ENCODE results near the gene RNASEH2C. TPM values are rescaled to one million over a fixed set of nuclear protein-coding genes. Genes with fewer than 3 reads are reported as not detected.

Gene RNASEH2C
- total and polyA plus RNA-seq, 2 of the 13 experiments (the other 11 are each of a cell fraction or from before 2014, with no cell fraction given): 27.4 to 50.9 TPM

DNA sequence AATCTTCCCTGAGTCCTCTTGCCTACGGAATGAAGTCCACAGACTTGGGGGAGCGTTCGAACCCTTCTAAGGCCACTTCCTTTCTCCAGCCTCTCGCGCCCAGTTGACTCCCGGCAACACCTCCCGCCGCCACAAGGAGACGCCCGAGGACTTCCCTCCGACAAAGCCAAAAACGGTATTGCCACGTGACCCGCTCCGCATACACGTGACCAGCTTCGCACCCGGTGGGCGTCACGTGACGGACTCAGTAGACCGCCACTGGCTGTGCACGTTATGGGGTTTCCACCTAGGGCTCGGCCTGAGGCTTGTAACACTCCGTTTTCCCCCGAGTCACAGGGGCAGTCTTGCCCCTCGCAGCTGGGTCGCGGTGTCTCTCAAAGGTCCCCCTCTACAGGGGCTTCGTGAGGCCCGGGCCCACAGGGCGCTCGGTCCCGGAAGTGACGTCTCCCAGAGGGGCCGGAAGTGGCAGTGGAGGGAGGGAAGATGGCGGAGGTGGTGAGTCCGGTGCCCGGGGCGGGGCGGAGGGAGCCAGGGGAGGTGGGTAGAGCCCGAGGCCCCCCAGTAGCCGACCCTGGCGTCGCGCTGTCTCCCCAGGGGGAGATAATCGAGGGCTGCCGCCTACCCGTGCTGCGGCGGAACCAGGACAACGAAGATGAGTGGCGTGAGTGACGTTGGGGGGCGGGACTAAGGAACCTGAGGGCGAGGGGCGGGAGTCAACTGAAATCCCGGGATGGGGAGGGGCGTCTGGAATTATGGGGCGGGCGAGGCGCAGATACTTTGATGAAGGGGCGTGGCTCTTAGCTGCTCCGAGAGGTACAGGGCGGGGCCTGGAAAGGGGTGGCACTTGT is 8.6 kb downstream of the RNASEH2C start, which contains the start of gene KAT5 (continued):
- TF ChIP-seq, protein P1, sequence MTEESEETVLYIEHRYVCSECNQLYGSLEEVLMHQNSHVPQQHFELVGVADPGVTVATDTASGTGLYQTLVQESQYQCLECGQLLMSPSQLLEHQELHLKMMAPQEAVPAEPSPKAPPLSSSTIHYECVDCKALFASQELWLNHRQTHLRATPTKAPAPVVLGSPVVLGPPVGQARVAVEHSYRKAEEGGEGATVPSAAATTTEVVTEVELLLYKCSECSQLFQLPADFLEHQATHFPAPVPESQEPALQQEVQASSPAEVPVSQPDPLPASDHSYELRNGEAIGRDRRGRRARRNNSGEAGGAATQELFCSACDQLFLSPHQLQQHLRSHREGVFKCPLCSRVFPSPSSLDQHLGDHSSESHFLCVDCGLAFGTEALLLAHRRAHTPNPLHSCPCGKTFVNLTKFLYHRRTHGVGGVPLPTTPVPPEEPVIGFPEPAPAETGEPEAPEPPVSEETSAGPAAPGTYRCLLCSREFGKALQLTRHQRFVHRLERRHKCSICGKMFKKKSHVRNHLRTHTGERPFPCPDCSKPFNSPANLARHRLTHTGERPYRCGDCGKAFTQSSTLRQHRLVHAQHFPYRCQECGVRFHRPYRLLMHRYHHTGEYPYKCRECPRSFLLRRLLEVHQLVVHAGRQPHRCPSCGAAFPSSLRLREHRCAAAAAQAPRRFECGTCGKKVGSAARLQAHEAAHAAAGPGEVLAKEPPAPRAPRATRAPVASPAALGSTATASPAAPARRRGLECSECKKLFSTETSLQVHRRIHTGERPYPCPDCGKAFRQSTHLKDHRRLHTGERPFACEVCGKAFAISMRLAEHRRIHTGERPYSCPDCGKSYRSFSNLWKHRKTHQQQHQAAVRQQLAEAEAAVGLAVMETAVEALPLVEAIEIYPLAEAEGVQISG (CRISPR knock-in tag; IDR thresholded peaks at IDR 0.05): peak; percentile 79
- TF ChIP-seq MBD4 (IDR thresholded peaks at IDR 0.05; ENCODE audit: borderline replicate concordance, low read length): no peak
- TF ChIP-seq HDAC6 (IDR thresholded peaks at IDR 0.05; ENCODE audit: low read depth, low read length): no peak
- TF ChIP-seq, protein P2, sequence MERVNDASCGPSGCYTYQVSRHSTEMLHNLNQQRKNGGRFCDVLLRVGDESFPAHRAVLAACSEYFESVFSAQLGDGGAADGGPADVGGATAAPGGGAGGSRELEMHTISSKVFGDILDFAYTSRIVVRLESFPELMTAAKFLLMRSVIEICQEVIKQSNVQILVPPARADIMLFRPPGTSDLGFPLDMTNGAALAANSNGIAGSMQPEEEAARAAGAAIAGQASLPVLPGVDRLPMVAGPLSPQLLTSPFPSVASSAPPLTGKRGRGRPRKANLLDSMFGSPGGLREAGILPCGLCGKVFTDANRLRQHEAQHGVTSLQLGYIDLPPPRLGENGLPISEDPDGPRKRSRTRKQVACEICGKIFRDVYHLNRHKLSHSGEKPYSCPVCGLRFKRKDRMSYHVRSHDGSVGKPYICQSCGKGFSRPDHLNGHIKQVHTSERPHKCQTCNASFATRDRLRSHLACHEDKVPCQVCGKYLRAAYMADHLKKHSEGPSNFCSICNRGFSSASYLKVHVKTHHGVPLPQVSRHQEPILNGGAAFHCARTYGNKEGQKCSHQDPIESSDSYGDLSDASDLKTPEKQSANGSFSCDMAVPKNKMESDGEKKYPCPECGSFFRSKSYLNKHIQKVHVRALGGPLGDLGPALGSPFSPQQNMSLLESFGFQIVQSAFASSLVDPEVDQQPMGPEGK (CRISPR knock-in tag; IDR thresholded peaks at IDR 0.05): peak; percentile 57; the same call in 1 of the 2 replicates
- peak; percentile 53; the same call in 1 of the 2 replicates for TF ChIP-seq MTA1 (CRISPR knock-in tag; IDR thresholded peaks at IDR 0.05; ENCODE audit: borderline replicate concordance)
- TF ChIP-seq SMC3 (IDR thresholded peaks at IDR 0.05; ENCODE audit: low read length): peak; percentile 78
- TF ChIP-seq MEF2D (CRISPR knock-in tag; IDR thresholded peaks at IDR 0.05): peak; percentile 95
- no peak for TF ChIP-seq ZFYVE20 (CRISPR knock-in tag; IDR thresholded peaks at IDR 0.05; ENCODE audit: borderline replicate concordance, low read depth)
- TF ChIP-seq, protein P3, sequence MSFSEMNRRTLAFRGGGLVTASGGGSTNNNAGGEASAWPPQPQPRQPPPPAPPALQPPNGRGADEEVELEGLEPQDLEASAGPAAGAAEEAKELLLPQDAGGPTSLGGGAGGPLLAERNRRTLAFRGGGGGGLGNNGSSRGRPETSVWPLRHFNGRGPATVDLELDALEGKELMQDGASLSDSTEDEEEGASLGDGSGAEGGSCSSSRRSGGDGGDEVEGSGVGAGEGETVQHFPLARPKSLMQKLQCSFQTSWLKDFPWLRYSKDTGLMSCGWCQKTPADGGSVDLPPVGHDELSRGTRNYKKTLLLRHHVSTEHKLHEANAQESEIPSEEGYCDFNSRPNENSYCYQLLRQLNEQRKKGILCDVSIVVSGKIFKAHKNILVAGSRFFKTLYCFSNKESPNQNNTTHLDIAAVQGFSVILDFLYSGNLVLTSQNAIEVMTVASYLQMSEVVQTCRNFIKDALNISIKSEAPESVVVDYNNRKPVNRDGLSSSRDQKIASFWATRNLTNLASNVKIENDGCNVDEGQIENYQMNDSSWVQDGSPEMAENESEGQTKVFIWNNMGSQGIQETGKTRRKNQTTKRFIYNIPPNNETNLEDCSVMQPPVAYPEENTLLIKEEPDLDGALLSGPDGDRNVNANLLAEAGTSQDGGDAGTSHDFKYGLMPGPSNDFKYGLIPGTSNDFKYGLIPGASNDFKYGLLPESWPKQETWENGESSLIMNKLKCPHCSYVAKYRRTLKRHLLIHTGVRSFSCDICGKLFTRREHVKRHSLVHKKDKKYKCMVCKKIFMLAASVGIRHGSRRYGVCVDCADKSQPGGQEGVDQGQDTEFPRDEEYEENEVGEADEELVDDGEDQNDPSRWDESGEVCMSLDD (CRISPR knock-in tag; IDR thresholded peaks at IDR 0.05; ENCODE audit: borderline replicate concordance): peak; percentile 36; the same call in 1 of the 2 replicates
- TF ChIP-seq DR1 (CRISPR knock-in tag; IDR thresholded peaks at IDR 0.05): peak; percentile 83
- TF ChIP-seq FOSL2 (CRISPR knock-in tag; IDR thresholded peaks at IDR 0.05): peak; percentile 61
- TF ChIP-seq ETV6 (CRISPR knock-in tag; conservative IDR thresholded peaks at IDR 0.05): peak; percentile 87; the same call in 1 of the 2 replicates
- TF ChIP-seq IKZF4 (CRISPR knock-in tag; IDR thresholded peaks at IDR 0.05; ENCODE audit: borderline replicate concordance, low read depth, not compliant biosample characterization): peak; percentile 95
- no peak for TF ChIP-seq GATA4 (IDR thresholded peaks at IDR 0.05; ENCODE audit: borderline replicate concordance, low read depth)
- TF ChIP-seq ZNF326 (CRISPR knock-in tag; IDR thresholded peaks at IDR 0.05; ENCODE audit: borderline replicate concordance): no peak
- no peak for TF ChIP-seq ZNF383 (CRISPR knock-in tag; IDR thresholded peaks at IDR 0.05; ENCODE audit: borderline replicate concordance)
- 0 out of 2 replicates have a peak, but pooled peaks have one; percentile 89 for TF ChIP-seq MBNL3 (CRISPR knock-in tag; conservative IDR thresholded peaks at IDR 0.05)
- TF ChIP-seq ZNF709 (CRISPR knock-in tag; IDR thresholded peaks at IDR 0.05): peak; percentile 92; the same call in 1 of the 2 replicates
- peak; percentile 83 for TF ChIP-seq TAF1 (CRISPR knock-in tag; IDR thresholded peaks at IDR 0.05)
- TF ChIP-seq BRCA1 (CRISPR knock-in tag; IDR thresholded peaks at IDR 0.05): peak; percentile 87
- TF ChIP-seq GFI1 (CRISPR knock-in tag; IDR thresholded peaks at IDR 0.05; ENCODE audit: borderline replicate concordance): peak; percentile 57; the same call in 1 of the 2 replicates
- TF ChIP-seq YEATS2 (CRISPR knock-in tag; IDR thresholded peaks at IDR 0.05; ENCODE audit: borderline replicate concordance): peak; percentile 97
